Measurements from ENCODE around the gene CRYBA4. TPM values are rescaled to one million over a fixed set of nuclear protein-coding genes. Genes with fewer than 3 reads are reported as not detected.

The CRYBA4 gene
- total RNA-seq (not detected), total RNA-seq (0 to 0.12 reads per million in 2 donors)

DNA sequence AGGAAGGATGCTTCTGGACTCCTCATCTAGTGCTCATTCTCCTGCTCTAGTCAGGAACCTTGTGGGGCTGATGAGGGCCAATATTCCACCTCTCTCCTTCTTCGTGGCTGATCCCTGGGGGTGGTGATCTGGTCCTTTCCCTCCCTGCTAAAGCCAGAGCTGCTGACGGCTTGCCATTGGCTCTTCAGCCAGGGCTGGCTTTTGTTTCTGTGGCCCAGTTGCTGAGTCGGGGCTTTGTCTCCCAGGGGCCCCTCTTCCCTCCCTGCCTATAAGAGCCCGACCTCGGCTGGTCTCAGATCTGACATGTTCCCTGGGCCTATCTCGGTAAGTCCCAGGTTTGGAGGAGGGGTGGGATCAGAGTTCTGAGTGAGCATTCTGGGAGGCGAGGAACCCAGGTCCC is at the start of gene CRYBA4:
Gene CRYBA4 (plus strand): TSS at position 301 of the 400 bp plus-strand sequence. CDS start 634 bp downstream, outside the sequence.
- DNase-seq (no peak), ATAC-seq (no peak)
- H3K27ac Mint-ChIP-seq = no peak within 1 kb of the TSS
- H3K27me3 Mint-ChIP-seq = peaks cover 5% of the 10 kb centered on the region
- H3K36me3 Mint-ChIP-seq (ENCODE audit: low read depth) = peaks cover 2% of the 10 kb centered on the region
- H3K4me1 Mint-ChIP-seq = peaks cover 10% of the 10 kb centered on the region
- no peaks in the 10 kb centered on the region for H3K9me3 ChIP-seq (ENCODE audit: control insufficient read depth, low read length, poor library complexity, severe bottlenecking)
- H3K4me3 Mint-ChIP-seq = no peak within 1 kb of the TSS

- Mint-ChIP-seq H3K4me3 (no peak overlapping the region), H3K27ac (peak overlapping the region; percentile 51), H3K4me1 (peaks cover 48% of the 10 kb centered on the region), H3K36me3 (ENCODE audit: low read depth) (peaks cover 9% of the 10 kb centered on the region), H3K27me3 (no peaks in the 10 kb centered on the region)
- DNase-seq (no peak), ATAC-seq (peak; percentile 30)
- H3K9me3 ChIP-seq (ENCODE audit: control insufficient read depth, low read length, poor library complexity, severe bottlenecking) = no peaks in the 10 kb centered on the region
These were observed 48.6 kb upstream of the CRYBA4 start for GRCh38 chr22:26573026-26573662.

GRCh38 chr22:26574001-26574723 is 47.6 kb upstream of the CRYBA4 start:
- Mint-ChIP-seq H3K27ac (peak overlapping the region; percentile 51), H3K36me3 (ENCODE audit: low read depth) (peaks cover 9% of the 10 kb centered on the region), H3K4me1 (peaks cover 51% of the 10 kb centered on the region), H3K4me3 (no peak overlapping the region), H3K27me3 (no peaks in the 10 kb centered on the region)
- ATAC-seq = no peak
- DNase-seq = no peak
- H3K9me3 ChIP-seq (ENCODE audit: control insufficient read depth, low read length, poor library complexity, severe bottlenecking) = no peaks in the 10 kb centered on the region

DNA sequence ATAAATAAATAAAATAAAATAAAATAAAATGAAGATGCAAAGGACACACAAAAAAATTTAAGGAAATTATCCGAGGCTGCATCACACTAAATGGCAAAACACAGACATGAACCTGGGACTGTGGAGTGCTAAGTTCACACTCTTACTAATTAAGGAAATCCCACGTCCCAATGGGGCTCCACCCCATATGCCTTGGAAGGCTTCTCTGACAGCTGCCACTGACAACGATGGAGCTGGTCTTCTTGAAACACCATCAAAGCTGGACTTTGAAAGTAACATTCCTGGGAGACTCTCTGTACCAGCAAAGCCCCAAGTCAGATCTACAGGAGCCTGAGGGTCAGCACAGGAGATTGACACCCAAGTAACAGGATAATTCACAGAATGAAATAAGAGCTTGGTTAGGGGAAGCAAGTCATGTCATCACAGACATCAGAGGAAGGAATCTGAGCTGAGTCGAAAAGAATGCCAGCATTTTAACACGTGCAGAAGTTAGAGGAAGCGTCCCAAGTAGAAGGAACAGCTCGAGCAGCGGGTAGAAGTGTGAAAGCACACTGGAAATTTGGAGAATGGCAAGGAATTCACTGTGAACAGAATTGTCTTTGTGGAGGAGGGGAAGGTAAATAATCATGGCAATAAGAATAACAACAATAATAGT is 45.6 kb upstream of the CRYBA4 start:
- H3K4me1 Mint-ChIP-seq = peaks cover 60% of the 10 kb centered on the region
- no peak for DNase-seq
- no peak overlapping the region for H3K4me3 Mint-ChIP-seq
- no peak for ATAC-seq
- H3K27ac Mint-ChIP-seq = no peak overlapping the region
- H3K9me3 ChIP-seq (ENCODE audit: control insufficient read depth, low read length, poor library complexity, severe bottlenecking) = no peaks in the 10 kb centered on the region
- no peaks in the 10 kb centered on the region for H3K27me3 Mint-ChIP-seq
- peaks cover 8% of the 10 kb centered on the region for H3K36me3 Mint-ChIP-seq (ENCODE audit: low read depth)

DNA sequence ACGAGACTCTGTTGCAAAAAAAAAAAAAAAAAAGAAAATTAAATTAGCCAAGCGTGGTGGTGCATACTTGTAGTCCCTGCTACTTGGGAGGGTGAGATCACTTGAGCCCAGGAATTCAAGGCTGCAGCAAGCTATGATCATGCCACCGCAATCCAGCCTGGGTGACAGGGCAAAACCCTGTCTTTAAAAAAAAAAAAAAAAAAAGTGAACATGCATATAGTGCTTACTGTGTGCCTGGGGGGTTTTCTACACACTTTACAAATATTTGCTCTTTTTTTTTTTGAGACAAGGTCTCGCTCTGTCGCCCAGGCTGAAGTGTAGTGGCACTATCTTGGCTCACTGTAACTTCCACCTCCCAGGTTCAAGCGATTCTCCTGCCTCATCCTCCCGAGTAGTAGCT is 44.7 kb upstream of the CRYBA4 start:
- no peak overlapping the region for H3K4me3 Mint-ChIP-seq
- no peak for ATAC-seq
- DNase-seq = no peak
- no peaks in the 10 kb centered on the region for H3K9me3 ChIP-seq (ENCODE audit: control insufficient read depth, low read length, poor library complexity, severe bottlenecking)
- H3K4me1 Mint-ChIP-seq = peaks cover 53% of the 10 kb centered on the region
- H3K36me3 Mint-ChIP-seq (ENCODE audit: low read depth) = peaks cover 6% of the 10 kb centered on the region
- H3K27ac Mint-ChIP-seq = no peak overlapping the region
- no peaks in the 10 kb centered on the region for H3K27me3 Mint-ChIP-seq

- peaks cover 46% of the 10 kb centered on the region for H3K4me1 Mint-ChIP-seq
- H3K36me3 Mint-ChIP-seq (ENCODE audit: low read depth) = peaks cover 4% of the 10 kb centered on the region
- no peaks in the 10 kb centered on the region for H3K9me3 ChIP-seq (ENCODE audit: control insufficient read depth, low read length, poor library complexity, severe bottlenecking)
- no peaks in the 10 kb centered on the region for H3K27me3 Mint-ChIP-seq
- H3K4me3 Mint-ChIP-seq = peak overlapping the region; percentile 91
- DNase-seq = peak; percentile 29 to 38 (median 30)
- ATAC-seq = peak; percentile 97
- peak overlapping the region; percentile 93 for H3K27ac Mint-ChIP-seq
These were observed 42.4 kb upstream of the CRYBA4 start for GRCh38 chr22:26579331-26579886.

GRCh38 chr22:26580240-26580962 is 41.4 kb upstream of the CRYBA4 start:
- Mint-ChIP-seq H3K36me3 (ENCODE audit: low read depth) (peaks cover 2% of the 10 kb centered on the region), H3K4me3 (peak overlapping the region; percentile 91), H3K27ac (peak overlapping the region; percentile 93), H3K27me3 (no peaks in the 10 kb centered on the region), H3K4me1 (peaks cover 48% of the 10 kb centered on the region)
- ATAC-seq (no peak), DNase-seq (no peak)
- no peaks in the 10 kb centered on the region for H3K9me3 ChIP-seq (ENCODE audit: control insufficient read depth, low read length, poor library complexity, severe bottlenecking)

- Mint-ChIP-seq H3K27ac (peak overlapping the region; percentile 93), H3K4me1 (peaks cover 50% of the 10 kb centered on the region), H3K36me3 (ENCODE audit: low read depth) (peaks cover 2% of the 10 kb centered on the region), H3K4me3 (peak overlapping the region; percentile 52), H3K27me3 (no peaks in the 10 kb centered on the region)
- no peak for ATAC-seq
- H3K9me3 ChIP-seq (ENCODE audit: control insufficient read depth, low read length, poor library complexity, severe bottlenecking) = no peaks in the 10 kb centered on the region
- DNase-seq = no peak
These were observed 40.7 kb upstream of the CRYBA4 start for GRCh38 chr22:26581026-26581425.

DNA sequence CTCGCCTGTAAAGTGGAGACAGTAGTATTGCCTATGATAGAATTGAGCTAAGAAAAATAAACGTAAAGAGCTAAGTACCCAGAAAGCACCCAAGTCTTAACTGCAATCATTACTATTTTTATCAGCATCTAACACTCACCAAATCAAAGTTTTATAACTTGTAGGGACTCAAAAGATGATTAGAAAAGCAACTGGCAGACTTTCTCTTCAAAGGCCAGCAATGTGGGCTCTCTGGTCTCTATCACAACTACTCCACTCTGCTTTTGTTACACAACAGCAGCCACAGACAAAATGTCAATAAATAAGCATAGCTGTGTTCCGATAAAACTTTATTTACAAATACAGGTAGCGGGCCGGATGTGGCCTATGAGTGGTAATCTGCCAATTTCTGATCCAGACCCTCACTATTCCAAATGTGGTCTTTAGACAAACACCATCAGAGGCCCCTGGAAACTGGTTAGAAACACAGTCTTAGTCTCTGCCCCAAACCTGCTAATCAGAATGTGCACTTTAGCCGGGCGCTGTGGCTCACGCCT is 40.1 kb upstream of the CRYBA4 start:
- Mint-ChIP-seq H3K27ac (peak overlapping the region; percentile 93), H3K4me3 (no peak overlapping the region), H3K4me1 (peaks cover 47% of the 10 kb centered on the region), H3K27me3 (no peaks in the 10 kb centered on the region), H3K36me3 (ENCODE audit: low read depth) (no peaks in the 10 kb centered on the region)
- no peaks in the 10 kb centered on the region for H3K9me3 ChIP-seq (ENCODE audit: control insufficient read depth, low read length, poor library complexity, severe bottlenecking)
- ATAC-seq (no peak), DNase-seq (no peak)

DNA sequence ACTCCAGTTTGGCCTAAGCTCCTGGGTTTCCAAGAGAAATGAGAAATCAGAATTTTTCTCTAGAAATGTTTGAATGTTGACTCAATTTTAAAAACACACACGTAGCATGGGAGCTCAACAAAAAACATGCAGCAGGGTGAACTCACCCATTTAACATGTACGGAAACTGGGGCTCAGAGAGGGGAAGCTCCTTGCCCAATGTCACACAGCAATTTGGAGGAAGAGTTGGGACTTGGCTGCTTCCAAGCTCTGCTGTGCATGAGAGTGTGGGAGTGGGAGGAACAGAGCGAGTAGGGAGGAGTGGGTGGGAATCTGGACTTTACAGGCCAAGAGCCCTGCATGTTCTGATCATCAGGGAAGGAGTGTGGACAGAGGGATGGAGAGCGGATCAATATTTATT is 37.8 kb upstream of the CRYBA4 start:
- Mint-ChIP-seq H3K36me3 (ENCODE audit: low read depth) (no peaks in the 10 kb centered on the region), H3K27me3 (no peaks in the 10 kb centered on the region), H3K27ac (peak overlapping the region; percentile 29), H3K4me3 (no peak overlapping the region), H3K4me1 (peaks cover 45% of the 10 kb centered on the region)
- H3K9me3 ChIP-seq (ENCODE audit: control insufficient read depth, low read length, poor library complexity, severe bottlenecking) = no peaks in the 10 kb centered on the region
- DNase-seq = no peak
- ATAC-seq = no peak

DNA sequence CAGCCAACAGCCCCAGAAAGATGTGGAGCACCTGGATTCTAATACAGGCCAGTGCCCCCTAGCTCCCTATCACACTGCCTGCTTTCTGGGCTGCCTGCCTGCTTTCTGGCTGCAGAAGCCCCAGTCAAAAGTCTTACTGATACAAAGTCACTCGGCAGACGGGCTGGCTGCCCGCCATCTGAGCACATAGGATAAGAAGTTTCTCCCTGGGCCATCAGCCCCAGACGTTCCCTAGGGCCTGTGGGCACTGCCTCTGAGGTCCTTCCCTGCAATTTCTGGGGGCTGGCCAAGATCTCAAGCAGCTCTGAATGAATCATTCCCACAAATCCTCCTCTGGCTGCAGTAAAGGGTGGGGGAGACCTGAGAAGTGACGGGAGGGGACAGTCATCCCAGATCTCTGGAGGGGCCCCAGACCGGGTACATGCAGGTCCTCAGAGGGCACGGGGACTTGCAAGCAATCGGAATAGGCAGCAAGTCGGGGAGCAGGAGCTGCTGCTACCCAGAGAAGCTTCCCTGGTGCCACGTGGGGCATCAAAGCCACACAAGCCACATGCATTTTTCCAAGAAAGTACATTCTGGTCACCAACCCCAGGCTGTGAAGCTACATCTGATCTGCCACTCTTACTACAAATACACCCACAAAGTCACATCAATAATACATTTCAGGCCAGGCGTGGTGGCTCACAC is 36.5 kb upstream of the CRYBA4 start:
- DNase-seq (no peak), ATAC-seq (no peak)
- peaks cover 36% of the 10 kb centered on the region for H3K4me1 Mint-ChIP-seq
- peak overlapping the region; percentile 15 for H3K4me3 Mint-ChIP-seq
- H3K27me3 Mint-ChIP-seq = no peaks in the 10 kb centered on the region
- H3K9me3 ChIP-seq (ENCODE audit: control insufficient read depth, low read length, poor library complexity, severe bottlenecking) = no peaks in the 10 kb centered on the region
- H3K27ac Mint-ChIP-seq = peak overlapping the region; percentile 27
- H3K36me3 Mint-ChIP-seq (ENCODE audit: low read depth) = no peaks in the 10 kb centered on the region

- Mint-ChIP-seq H3K27ac (peak overlapping the region; percentile 27), H3K36me3 (ENCODE audit: low read depth) (no peaks in the 10 kb centered on the region), H3K4me1 (peaks cover 33% of the 10 kb centered on the region), H3K4me3 (no peak overlapping the region), H3K27me3 (no peaks in the 10 kb centered on the region)
- no peaks in the 10 kb centered on the region for H3K9me3 ChIP-seq (ENCODE audit: control insufficient read depth, low read length, poor library complexity, severe bottlenecking)
- ATAC-seq (no peak), DNase-seq (no peak)
These were observed 35.0 kb upstream of the CRYBA4 start for GRCh38 chr22:26586556-26587325.
